ENCODE results near the gene PIK3C2B.

DNA sequence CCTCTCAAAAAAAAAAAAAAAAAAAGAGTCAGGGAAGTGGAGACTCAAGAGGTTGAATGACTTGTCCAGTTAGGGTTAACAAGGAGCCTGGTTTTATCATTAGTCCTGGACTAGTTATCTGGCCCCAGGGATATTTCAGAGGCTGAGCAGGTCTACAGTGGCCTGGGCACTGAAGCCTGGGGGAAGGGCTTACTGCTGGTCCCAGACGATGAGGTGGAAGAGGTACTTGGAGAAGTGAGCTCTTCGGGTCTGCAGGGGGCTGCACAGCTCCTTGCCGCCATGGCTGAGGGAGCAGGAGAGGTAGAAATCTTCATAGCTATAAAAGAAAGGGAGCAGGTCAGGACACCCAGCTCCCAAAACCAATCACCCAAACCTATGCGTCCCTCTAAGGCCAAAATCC is 40.1 kb downstream of the PIK3C2B start:
- TF ChIP-seq, protein P1, sequence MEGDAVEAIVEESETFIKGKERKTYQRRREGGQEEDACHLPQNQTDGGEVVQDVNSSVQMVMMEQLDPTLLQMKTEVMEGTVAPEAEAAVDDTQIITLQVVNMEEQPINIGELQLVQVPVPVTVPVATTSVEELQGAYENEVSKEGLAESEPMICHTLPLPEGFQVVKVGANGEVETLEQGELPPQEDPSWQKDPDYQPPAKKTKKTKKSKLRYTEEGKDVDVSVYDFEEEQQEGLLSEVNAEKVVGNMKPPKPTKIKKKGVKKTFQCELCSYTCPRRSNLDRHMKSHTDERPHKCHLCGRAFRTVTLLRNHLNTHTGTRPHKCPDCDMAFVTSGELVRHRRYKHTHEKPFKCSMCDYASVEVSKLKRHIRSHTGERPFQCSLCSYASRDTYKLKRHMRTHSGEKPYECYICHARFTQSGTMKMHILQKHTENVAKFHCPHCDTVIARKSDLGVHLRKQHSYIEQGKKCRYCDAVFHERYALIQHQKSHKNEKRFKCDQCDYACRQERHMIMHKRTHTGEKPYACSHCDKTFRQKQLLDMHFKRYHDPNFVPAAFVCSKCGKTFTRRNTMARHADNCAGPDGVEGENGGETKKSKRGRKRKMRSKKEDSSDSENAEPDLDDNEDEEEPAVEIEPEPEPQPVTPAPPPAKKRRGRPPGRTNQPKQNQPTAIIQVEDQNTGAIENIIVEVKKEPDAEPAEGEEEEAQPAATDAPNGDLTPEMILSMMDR (optimal IDR thresholded peaks at IDR 0.05 in 1 of 3, IDR thresholded peaks at IDR 0.05 in 1 of 3, conservative IDR thresholded peaks at IDR 0.05 in 1 of 3; ENCODE audit: extremely low read depth in 1 of 3, insufficient read depth in 2 of 3, low read length in 3 of 3): no peak
- TF ChIP-seq EZH2 (IDR thresholded peaks at IDR 0.05; ENCODE audit: low read length): no peak

All from keratinocyte (primary cell).